HepG2 (cell line): ENCODE results near the gene CORO7. TPM values are rescaled to one million over a fixed set of nuclear protein-coding genes. Genes with fewer than 3 reads are reported as not detected.

Experiments
- ATF5 ChIP-seq: sonication (generic); formaldehyde crosslinking; IDR thresholded peaks from 2 replicates; pipeline ENCODE4 v1.4.0; 2020; ENCODE audit warnings: mild to moderate bottlenecking, low read depth, missing genetic modification reagents
- DNMT3B ChIP-seq: conservative IDR thresholded peaks from 2 replicates; pipeline ENCODE4 v1.6.1; 2016; ENCODE audit warnings: missing biosample characterization, control low read depth
- FIP1L1 ChIP-seq: fragments of 200-400 bp; formaldehyde crosslinking; IDR thresholded peaks from 2 replicates; pipeline ENCODE4 v1.6.1; 2018; ENCODE audit warnings: low read depth, mild to moderate bottlenecking, low read length, moderate library complexity, borderline replicate concordance; ENCODE audit not compliant: insufficient read depth
- FOXA3 ChIP-seq: IDR thresholded peaks from 2 replicates; pipeline ENCODE4 v1.6.1; 2016; ENCODE audit warnings: missing genetic modification reagents, missing compliant biosample characterization
- GRHL1 ChIP-seq: sonication (generic); formaldehyde crosslinking; conservative IDR thresholded peaks from 2 replicates; pipeline ENCODE4 v1.8.0; 2022; ENCODE audit warnings: missing genetic modification reagents
- PHF5A ChIP-seq: IDR thresholded peaks from one replicate; pipeline ENCODE4 v1.6.1; 2018; ENCODE audit warnings: low read depth, missing genetic modification reagents; ENCODE audit not compliant: unreplicated experiment
- POLR2A ChIP-seq, 2 experiments: IDR thresholded peaks; 2 replicates each; pipeline ENCODE4 v1.6.1; 2011; ENCODE audit warnings: low read depth in 2 of 2, low read length in 2 of 2, mild to moderate bottlenecking in 1 of 2, moderate library complexity in 1 of 2; ENCODE audit not compliant: insufficient read depth in 1 of 2
- PTBP1 ChIP-seq: fragments of 200-400 bp; formaldehyde crosslinking; IDR thresholded peaks from 2 replicates; pipeline ENCODE4 v1.6.1; 2018; ENCODE audit warnings: low read length, low read depth; ENCODE audit not compliant: poor library complexity, severe bottlenecking
- TAF15 ChIP-seq: fragments of 200-400 bp; formaldehyde crosslinking; IDR thresholded peaks from one replicate; pipeline ENCODE4 v1.6.1; 2018; ENCODE audit warnings: mild to moderate bottlenecking, low read depth, low read length; ENCODE audit not compliant: poor library complexity, severe bottlenecking
- XRCC5 ChIP-seq: fragments of 200-400 bp; formaldehyde crosslinking; optimal IDR thresholded peaks from 2 replicates; pipeline ENCODE3; 2017; ENCODE audit warnings: mild to moderate bottlenecking, low read length
- ZBTB38 ChIP-seq: sonication (generic); formaldehyde crosslinking; IDR thresholded peaks from 2 replicates; pipeline ENCODE4 v1.5.1; 2020; ENCODE audit warnings: mild to moderate bottlenecking, missing genetic modification reagents
- ZBTB4 ChIP-seq: sonication (generic); formaldehyde crosslinking; IDR thresholded peaks from 2 replicates; pipeline ENCODE4 v1.4.0; 2020; ENCODE audit warnings: missing genetic modification reagents, mild to moderate bottlenecking, borderline replicate concordance
- ZNF501 ChIP-seq: sonication (generic); formaldehyde crosslinking; IDR thresholded peaks from 2 replicates; pipeline ENCODE4 v1.5.1; 2020; ENCODE audit warnings: mild to moderate bottlenecking, moderate library complexity, missing genetic modification reagents
- ZNF503 ChIP-seq: sonication (generic); formaldehyde crosslinking; IDR thresholded peaks from 2 replicates; pipeline ENCODE4 v1.4.0; 2020; ENCODE audit warnings: missing genetic modification reagents
- ZNF549 ChIP-seq: sonication (generic); formaldehyde crosslinking; IDR thresholded peaks from 2 replicates; pipeline ENCODE4 v1.5.0; 2020; ENCODE audit warnings: missing genetic modification reagents
- ZNF558 ChIP-seq: sonication (generic); formaldehyde crosslinking; IDR thresholded peaks from 2 replicates; pipeline ENCODE4 v1.9.0; 2022; ENCODE audit warnings: mild to moderate bottlenecking, missing genetic modification reagents, borderline replicate concordance
- ZNF616 ChIP-seq: sonication (generic); formaldehyde crosslinking; IDR thresholded peaks from 2 replicates; pipeline ENCODE4 v1.5.0; 2020; ENCODE audit warnings: low read depth, mild to moderate bottlenecking, missing genetic modification reagents
- ZNF652 ChIP-seq: IDR thresholded peaks from 2 replicates; pipeline ENCODE4 v1.6.1; 2016; ENCODE audit warnings: low read depth, borderline replicate concordance
- ZNF674 ChIP-seq: sonication (generic); formaldehyde crosslinking; IDR thresholded peaks from 2 replicates; pipeline ENCODE4 v1.5.0; 2020; ENCODE audit warnings: low read depth, mild to moderate bottlenecking, missing genetic modification reagents
- polyA plus RNA-seq, 8 experiments: library from polyadenylated mRNA; depleted of rRNA in 3 of 8; stranded (reverse) in 7 of 8; unstranded in 1 of 8; fragments of >200 nt; fragmentation: Illumina TruSeq in 4 of 8; extraction: Trizol in 4 of 8; gene quantifications; 2 replicates each; pipeline versions ENCODE4 v1.2.1 to v1.2.3, GENCODE V29; 2011 to 2016; ENCODE audit warnings: low read depth in 4 of 8, missing spikeins in 1 of 8, mixed read lengths in 1 of 8; ENCODE audit not compliant: insufficient read depth in 1 of 8
- total RNA-seq, 5 experiments: library from RNA; depleted of rRNA; stranded (reverse); fragments of >200 nt; fragmentation: Illumina TruSeq; extraction: Trizol; gene quantifications; 2 replicates each; pipeline ENCODE4 v1.2.3, GENCODE V29; 2016; ENCODE audit warnings: low read depth in 1 of 5

CORO7 gene
- total and polyA plus RNA-seq, 2 of the 13 experiments (the other 11 are each of a cell fraction or from before 2014, with no cell fraction given) = 9.9 to 14.3 TPM

GRCh38 chr16:4426021-4426684 is 9.8 kb upstream of the CORO7 start (continued):
- TF ChIP-seq ZNF674 (CRISPR knock-in tag) (0 out of 2 replicates have a peak, but pooled peaks have one; percentile 82), XRCC5 (peak; percentile 35), PHF5A (CRISPR knock-in tag) (no peak), ZNF501 (CRISPR knock-in tag) (peak; percentile 99), ZNF558 (CRISPR knock-in tag) (no peak; the same call in 1 of the 2 replicates), ZBTB38 (CRISPR knock-in tag) (peak; percentile 56; the same call in 1 of the 2 replicates), ZNF549 (CRISPR knock-in tag) (no peak), TAF15 (peak; percentile 50), PTBP1 (no peak), ZNF503 (CRISPR knock-in tag) (peak; percentile 65; the same call in 1 of the 2 replicates), ZBTB4 (CRISPR knock-in tag) (no peak), FOXA3 (CRISPR knock-in tag) (peak; percentile 53), POLR2A (IDR thresholded peaks at IDR 0.05; ENCODE audit: insufficient read depth in 1 of 2, low read depth in 2 of 2, low read length in 2 of 2) (peak in 1 of 2 experiments; percentile 32), ZNF616 (no peak), ZNF652 (CRISPR knock-in tag) (no peak), DNMT3B (CRISPR knock-in tag) (no peak), FIP1L1 (no peak), GRHL1 (CRISPR knock-in tag) (no peak), ATF5 (CRISPR knock-in tag) (no peak)
